Testis (tissue), 2 donors: ENCODE results near the gene SLC36A4.

Experiments
- CTCF ChIP-seq, 3 experiments: fragments of 450-650 bp in 2 of 3; fragments of 200-600 bp in 1 of 3; sonication (generic) in 1 of 3; IDR thresholded peaks; one replicate each; pipeline ENCODE4 v1.5.1; 2016 to 2019; ENCODE audit warnings: antibody characterized with exemption in 3 of 3, mild to moderate bottlenecking in 2 of 3, moderate library complexity in 1 of 3
- POLR2A ChIP-seq: fragments of 450-650 bp; IDR thresholded peaks from one replicate; pipeline ENCODE4 v1.6.1; 2017; ENCODE audit warnings: antibody characterized with exemption, mild to moderate bottlenecking, moderate library complexity

GRCh38 chr11:93169143-93169542, 28.6 kb downstream of the SLC36A4 start:
- TF ChIP-seq CTCF (IDR thresholded peaks at IDR 0.05) = no peak
- no peak for TF ChIP-seq POLR2A
